Measurements from ENCODE around the gene SMC1B.
"Not testable (repeated sequence)": the region's sequence is repeated elsewhere in the genome, so short reads cannot be mapped to it uniquely, and the experiment has no call there.

The SMC1B gene

GRCh38 chr22:45296628-45297297, 116.6 kb downstream of the SMC1B start:
- peak; percentile 40 for DNase-seq

GRCh38 chr22:45295492-45295891, 117.9 kb downstream of the SMC1B start:
- no peak for DNase-seq

- DNase-seq, result not testable (repeated sequence)
These were observed 118.4 kb downstream of the SMC1B start for GRCh38 chr22:45295004-45295403.
